Measurements from ENCODE around the gene FIGN.

DNA sequence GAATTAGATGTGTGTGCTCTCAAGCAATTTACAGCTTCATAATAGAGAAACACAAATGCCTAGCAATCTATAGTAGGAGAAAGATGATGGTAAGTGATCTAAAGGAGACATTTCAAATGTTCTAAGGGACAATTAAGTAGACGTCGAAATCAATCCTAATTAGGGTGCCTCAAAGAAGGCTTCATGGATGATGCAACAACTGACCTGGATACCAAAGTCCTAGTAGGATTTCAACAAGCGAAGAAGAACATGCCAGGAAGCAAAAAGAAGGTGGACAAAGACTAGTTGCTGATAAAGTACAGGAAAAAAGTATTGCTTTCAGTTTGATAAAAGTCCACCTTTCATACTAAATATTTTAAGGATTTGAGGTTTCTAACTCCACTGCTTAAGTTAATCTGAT lies 12.5 kb downstream of the FIGN start:
- TF ChIP-seq CTCF (IDR thresholded peaks at IDR 0.05 in 4 of 5, conservative IDR thresholded peaks at IDR 0.05 in 1 of 5) (no peak), POLR2A (IDR thresholded peaks at IDR 0.05) (no peak)

All from gastrocnemius medialis (tissue), 4 donors.